Epithelial cell of proximal tubule (primary cell): ENCODE data around the gene IL18R1. TPM values are rescaled to one million over a fixed set of nuclear protein-coding genes. Genes with fewer than 3 reads are reported as not detected.

Source experiments
- DNase-seq: peaks from one replicate; pipeline ENCODE4 v3.0.0-alpha.2; 2011; ENCODE audit warnings: low read depth
- H3K4me3 ChIP-seq: 2 replicates; pipeline ENCODE4 v1.5.1; 2011; ENCODE audit warnings: low read depth, mild to moderate bottlenecking, low read length
- CTCF ChIP-seq: conservative IDR thresholded peaks from 2 replicates; pipeline ENCODE4 v1.5.1; 2012; ENCODE audit warnings: low read depth, mild to moderate bottlenecking, low read length
- total RNA-seq: library from RNA; depleted of rRNA; stranded (reverse); fragments of >200 nt; gene quantifications from 2 replicates; pipeline ENCODE4 v1.2.3, GENCODE V29; 2015

Gene IL18R1
- total RNA-seq, 1 donor from 2014 or later = 0.12 TPM

- no peak for TF ChIP-seq CTCF
- DNase-seq = no peak
- H3K4me3 ChIP-seq = no peak overlapping the region
These were observed 2.9 kb downstream of the IL18R1 start for GRCh38 chr2:102358496-102358895.

GRCh38 chr2:102359527-102359926, 3.9 kb downstream of the IL18R1 start:
- H3K4me3 ChIP-seq = no peak overlapping the region
- DNase-seq = no peak
- TF ChIP-seq CTCF = no peak

GRCh38 chr2:102361632-102362241, 6.1 kb downstream of the IL18R1 start:
- no peak overlapping the region for H3K4me3 ChIP-seq
- no peak for DNase-seq
- TF ChIP-seq CTCF = no peak

- TF ChIP-seq CTCF = no peak
- no peak overlapping the region for H3K4me3 ChIP-seq
These were observed 10.2 kb downstream of the IL18R1 start for GRCh38 chr2:102365763-102366162.

GRCh38 chr2:102366406-102367112, 11.0 kb downstream of the IL18R1 start:
- no peak for DNase-seq
- no peak for TF ChIP-seq CTCF
- no peak overlapping the region for H3K4me3 ChIP-seq

More at GRCh38 chr2:102365763-102366162, 10.2 kb downstream of the IL18R1 start:
- DNase-seq = no peak

- TF ChIP-seq CTCF = no peak
- no peak overlapping the region for H3K4me3 ChIP-seq
- no peak for DNase-seq
These were observed 11.9 kb downstream of the IL18R1 start for GRCh38 chr2:102367331-102367971.
